ENCODE measurements around the gene ASAP2. TPM values are rescaled to one million over a fixed set of nuclear protein-coding genes. Genes with fewer than 3 reads are reported as not detected.
A peak's percentile ranks its signal among the peaks of the same experiment; 100 is the strongest.

ASAP2 gene
- total and polyA plus RNA-seq, 9 of the 15 experiments (the other 6 are each of a cell fraction or from before 2014, with no cell fraction given), result 0.06 to 4.3 (median 3.1) TPM

DNA sequence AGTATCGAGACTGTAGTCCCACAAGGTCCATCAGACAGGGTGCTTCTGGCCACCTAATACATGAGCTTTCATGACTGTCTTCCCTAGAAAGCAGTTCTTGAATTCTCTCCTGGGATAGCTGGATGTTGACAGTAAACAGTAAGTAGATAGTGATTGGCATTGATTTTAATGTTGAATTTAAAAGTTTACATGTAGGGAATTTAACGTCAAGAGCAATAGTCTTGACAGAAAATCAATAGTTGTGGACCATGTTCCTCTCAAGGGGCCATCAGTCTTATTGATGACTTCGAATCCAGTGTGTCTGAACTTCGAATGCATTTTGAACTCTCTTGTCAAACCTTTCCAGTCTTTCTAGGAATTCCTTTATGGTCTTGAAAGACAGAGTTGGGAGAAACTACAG lies 152.9 kb downstream of the ASAP2 start (continued):
- no peak for TF ChIP-seq TCF3 (CRISPR knock-in tag; IDR thresholded peaks at IDR 0.05)
- TF ChIP-seq ZNF696 (CRISPR knock-in tag; conservative IDR thresholded peaks at IDR 0.05), result no peak
- no peak for TF ChIP-seq ZNF561 (CRISPR knock-in tag; conservative IDR thresholded peaks at IDR 0.05)

DNA sequence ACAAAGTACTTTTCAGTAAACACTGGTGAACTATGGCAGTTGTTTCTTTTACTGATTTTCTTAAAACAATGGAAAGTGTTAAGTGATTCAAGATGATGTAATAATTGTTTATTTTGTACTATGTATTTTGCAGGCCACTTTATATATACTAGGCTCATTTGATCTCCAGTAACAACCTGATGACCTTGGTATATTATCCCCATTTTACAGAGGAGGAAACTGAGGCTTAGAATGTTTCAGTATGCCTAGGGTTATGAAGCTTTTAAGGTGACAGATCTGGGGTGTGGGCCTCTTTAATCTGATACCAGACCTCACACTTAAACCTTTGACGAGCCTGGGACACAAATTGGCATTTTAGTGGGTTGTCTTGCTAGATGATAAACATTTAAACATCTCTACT lies 153.5 kb downstream of the ASAP2 start:
- intact Hi-C loops (cut with micrococcal nuclease), result no loop called here

More for the DNA sequence above, 153.5 kb downstream of the ASAP2 start:
- Histone ChIP-seq H3K9me1 (ENCODE audit: control insufficient read depth, insufficient read depth, low read length) (no peaks in the 10 kb centered on the region), H3K4me3 (no peak overlapping the region), H3K9me3 (replicated peaks; ENCODE audit: control insufficient read depth, insufficient read depth, low read depth, low read length) (no peaks in the 10 kb centered on the region), H3K4me2 (ENCODE audit: insufficient read depth, low read length) (no peak overlapping the region), H3K79me2 (ENCODE audit: control insufficient read depth, insufficient read depth, low read length) (no peaks in the 10 kb centered on the region), H3K36me3 (ENCODE audit: control insufficient read depth, insufficient read depth, low read length) (no peaks in the 10 kb centered on the region), H3K27me3 (ENCODE audit: control insufficient read depth in 2 of 2, insufficient read depth in 2 of 2, low read length in 2 of 2) (peaks cover 5 to 12% of the 10 kb centered on the region in 2 experiments; a peak in 3 of 5 replicates), H2AFZ (ENCODE audit: low read depth, low read length) (no peak overlapping the region), H3K4me1 (replicated peaks in 1 of 2; ENCODE audit: control insufficient read depth in 2 of 2, insufficient read depth in 2 of 2, low read length in 2 of 2) (no peaks in the 10 kb centered on the region), H3K27ac (ENCODE audit: extremely low read depth, low read depth, low read length) (no peak overlapping the region), H4K20me1 (replicated peaks; ENCODE audit: control insufficient read depth, insufficient read depth, low read length) (no peaks in the 10 kb centered on the region), H3K9ac (ENCODE audit: insufficient read depth in 1 of 2, low read depth in 2 of 2, low read length in 2 of 2) (no peak overlapping the region)
- in situ Hi-C loops (cut with MboI), result no loop called here
- FAIRE-seq (no peak), ATAC-seq (no peak), DNase-seq (ENCODE audit: extremely low read depth in 1 of 4, low spot score in 3 of 4) (no peak)
- 14% methylated on average over 1 of the region's 1 CpG for WGBS (ENCODE audit: insufficient coverage, low coverage, missing lambda C conversion rate)
- ChIA-PET POLR2A (no interaction called here), CTCF (ENCODE audit: low intra/inter-chr PET ratio) (no interaction called here)
- TF ChIP-seq ESRRA (IDR thresholded peaks at IDR 0.05; ENCODE audit: borderline replicate concordance, low read depth) (peak; percentile 62), CEBPG (CRISPR knock-in tag; IDR thresholded peaks at IDR 0.05) (no peak), CEBPG (tag; conservative IDR thresholded peaks at IDR 0.05 in 1 of 2, IDR thresholded peaks at IDR 0.05 in 1 of 2) (0 out of 4 replicates have a peak, but pooled peaks of 1 of the 2 experiments have one; percentile 18), HOXB6 (CRISPR knock-in tag; IDR thresholded peaks at IDR 0.05; ENCODE audit: borderline replicate concordance) (no peak), BCOR (IDR thresholded peaks at IDR 0.05) (peak; percentile 37; the same call in 1 of the 2 replicates), ATF3 (IDR thresholded peaks at IDR 0.05) (peak; percentile 36; the same call in 1 of the 2 replicates), ATF3 (CRISPR knock-in tag; conservative IDR thresholded peaks at IDR 0.05) (no peak), RUNX1 (IDR thresholded peaks at IDR 0.05; ENCODE audit: low read depth) (no peak), ADNP (tag; IDR thresholded peaks at IDR 0.05) (0 out of 2 replicates have a peak, but pooled peaks have one; percentile 56), RBM25 (IDR thresholded peaks at IDR 0.05; ENCODE audit: low read depth, low read length, severe bottlenecking) (peak; percentile 80), POLR2H (tag; IDR thresholded peaks at IDR 0.05; ENCODE audit: low read depth) (no peak)
- TF ChIP-seq, protein P1, sequence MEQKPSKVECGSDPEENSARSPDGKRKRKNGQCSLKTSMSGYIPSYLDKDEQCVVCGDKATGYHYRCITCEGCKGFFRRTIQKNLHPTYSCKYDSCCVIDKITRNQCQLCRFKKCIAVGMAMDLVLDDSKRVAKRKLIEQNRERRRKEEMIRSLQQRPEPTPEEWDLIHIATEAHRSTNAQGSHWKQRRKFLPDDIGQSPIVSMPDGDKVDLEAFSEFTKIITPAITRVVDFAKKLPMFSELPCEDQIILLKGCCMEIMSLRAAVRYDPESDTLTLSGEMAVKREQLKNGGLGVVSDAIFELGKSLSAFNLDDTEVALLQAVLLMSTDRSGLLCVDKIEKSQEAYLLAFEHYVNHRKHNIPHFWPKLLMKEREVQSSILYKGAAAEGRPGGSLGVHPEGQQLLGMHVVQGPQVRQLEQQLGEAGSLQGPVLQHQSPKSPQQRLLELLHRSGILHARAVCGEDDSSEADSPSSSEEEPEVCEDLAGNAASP (IDR thresholded peaks at IDR 0.05), result no peak
- no TSS peak for BruUV-seq (replicated peaks)
